ENCODE measurements around the gene ACP1.

Gene ACP1

DNA sequence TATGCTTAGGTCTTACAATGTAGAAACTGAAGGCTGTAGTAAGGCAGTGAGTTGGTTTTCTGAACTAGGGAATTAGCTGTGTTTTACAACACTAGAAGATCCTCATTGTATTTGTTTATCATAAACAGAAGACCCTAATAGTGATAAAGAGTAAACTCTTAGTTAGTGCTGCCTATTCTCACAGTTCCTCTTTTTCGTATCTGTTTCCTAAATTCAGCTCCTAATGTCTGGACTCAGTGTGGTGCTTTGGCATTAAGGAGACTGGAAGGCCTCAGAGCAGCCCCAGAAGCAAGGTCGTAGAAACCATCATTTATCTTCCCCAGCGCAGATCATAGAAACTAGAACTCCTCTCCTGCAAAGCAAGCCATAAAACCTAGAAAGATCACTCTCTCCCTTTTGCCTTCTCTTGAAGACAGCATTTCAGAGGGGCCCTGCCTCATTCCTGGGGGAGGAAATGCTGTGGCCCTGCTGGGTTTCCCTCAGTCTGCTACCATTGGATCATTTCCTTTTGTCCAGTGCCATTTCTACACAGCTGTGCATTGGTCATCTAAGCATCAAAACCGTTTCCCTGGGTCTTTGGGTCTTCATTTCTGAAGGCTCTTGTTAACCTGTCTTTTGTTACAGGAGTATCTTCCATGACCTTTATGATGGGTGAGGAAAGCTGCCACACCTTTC lies 4.7 kb downstream of the ACP1 start:
- no peak overlapping the region for H3K4me3 ChIP-seq (ENCODE audit: low read depth, low read length)

DNA sequence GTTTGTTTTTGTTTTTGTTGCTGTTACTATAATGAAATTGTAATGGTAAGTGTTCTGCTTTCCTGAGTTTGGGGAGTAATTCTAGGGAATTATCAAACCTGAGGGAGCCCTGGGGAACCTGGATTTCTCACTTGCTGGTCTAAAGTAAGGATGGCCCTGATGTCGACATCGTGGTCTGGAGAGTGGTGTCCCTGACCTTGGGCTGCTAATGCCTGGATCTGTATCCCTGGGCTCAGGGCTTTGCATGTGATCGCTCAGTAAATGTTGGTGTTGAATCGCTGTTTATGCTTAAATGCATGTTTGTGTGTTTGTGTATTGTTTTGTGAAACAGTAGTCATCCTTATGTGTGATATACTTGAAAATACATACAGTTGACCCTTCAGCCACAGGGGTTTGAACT lies 6.1 kb downstream of the ACP1 start:
- Histone ChIP-seq H3K27ac (ENCODE audit: low read depth, low read length) (no peak overlapping the region), H3K4me1 (ENCODE audit: control insufficient read depth, insufficient read depth, low read length) (peaks cover 6% of the 10 kb centered on the region; the same call in 1 of the 2 replicates), H3K27me3 (ENCODE audit: control insufficient read depth, insufficient read depth, low read length) (no peaks in the 10 kb centered on the region), H3K36me3 (ENCODE audit: control insufficient read depth, insufficient read depth, low read length) (peaks cover 31% of the 10 kb centered on the region), H3K9me3 (ENCODE audit: control insufficient read depth, insufficient read depth, low read depth, low read length) (no peaks in the 10 kb centered on the region), H3K4me3 (ENCODE audit: low read depth, low read length) (no peak overlapping the region), H3K9ac (ENCODE audit: low read length) (no peak overlapping the region)

More for the DNA sequence above, 4.7 kb downstream of the ACP1 start:
- peaks cover 25% of the 10 kb centered on the region for H3K36me3 ChIP-seq (ENCODE audit: control insufficient read depth, insufficient read depth, low read length)
- no peak overlapping the region for H3K27ac ChIP-seq (ENCODE audit: low read depth, low read length)
- peaks cover 6% of the 10 kb centered on the region; the same call in 1 of the 2 replicates for H3K4me1 ChIP-seq (ENCODE audit: control insufficient read depth, insufficient read depth, low read length)
- no peak overlapping the region for H3K9ac ChIP-seq (ENCODE audit: low read length)
- H3K27me3 ChIP-seq (ENCODE audit: control insufficient read depth, insufficient read depth, low read length) = no peaks in the 10 kb centered on the region
- no peaks in the 10 kb centered on the region for H3K9me3 ChIP-seq (ENCODE audit: control insufficient read depth, insufficient read depth, low read depth, low read length)

GRCh38 chr2:271917-272316 lies 7.2 kb downstream of the ACP1 start:
- Histone ChIP-seq H3K4me1 (ENCODE audit: control insufficient read depth, insufficient read depth, low read length) (no peaks in the 10 kb centered on the region), H3K36me3 (ENCODE audit: control insufficient read depth, insufficient read depth, low read length) (peaks cover 41% of the 10 kb centered on the region), H3K27ac (ENCODE audit: low read depth, low read length) (no peak overlapping the region), H3K27me3 (ENCODE audit: control insufficient read depth, insufficient read depth, low read length) (no peaks in the 10 kb centered on the region), H3K9me3 (ENCODE audit: control insufficient read depth, insufficient read depth, low read depth, low read length) (no peaks in the 10 kb centered on the region), H3K9ac (ENCODE audit: low read length) (no peak overlapping the region), H3K4me3 (ENCODE audit: low read depth, low read length) (no peak overlapping the region)

DNA sequence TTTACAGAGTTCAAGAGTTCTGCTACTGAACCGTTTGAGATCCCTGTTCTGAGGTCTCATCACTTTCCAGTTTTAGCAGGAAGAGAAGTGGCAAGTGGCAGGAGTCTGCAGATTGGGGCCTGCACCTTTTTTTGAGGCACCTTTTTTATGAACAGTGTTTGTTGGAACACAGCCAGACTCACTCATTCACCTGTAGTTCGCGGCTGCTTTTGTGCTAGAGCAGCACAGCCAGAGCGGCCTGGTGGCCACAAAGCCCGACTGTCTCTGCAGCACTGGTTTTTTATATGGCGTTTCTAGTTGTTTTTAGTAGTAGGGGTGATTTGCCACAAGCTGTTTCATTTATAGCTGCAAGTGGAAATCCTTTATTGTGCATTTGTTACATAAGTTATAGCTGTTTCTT lies 8.6 kb downstream of the ACP1 start:
- H3K9ac ChIP-seq (ENCODE audit: low read length) = no peak overlapping the region
- H3K36me3 ChIP-seq (ENCODE audit: control insufficient read depth, insufficient read depth, low read length) = peaks cover 56% of the 10 kb centered on the region
- no peaks in the 10 kb centered on the region for H3K27me3 ChIP-seq (ENCODE audit: control insufficient read depth, insufficient read depth, low read length)
- no peak overlapping the region for H3K4me3 ChIP-seq (ENCODE audit: low read depth, low read length)
- no peaks in the 10 kb centered on the region for H3K9me3 ChIP-seq (ENCODE audit: control insufficient read depth, insufficient read depth, low read depth, low read length)
- H3K27ac ChIP-seq (ENCODE audit: low read depth, low read length) = no peak overlapping the region
- no peaks in the 10 kb centered on the region for H3K4me1 ChIP-seq (ENCODE audit: control insufficient read depth, insufficient read depth, low read length)

DNA sequence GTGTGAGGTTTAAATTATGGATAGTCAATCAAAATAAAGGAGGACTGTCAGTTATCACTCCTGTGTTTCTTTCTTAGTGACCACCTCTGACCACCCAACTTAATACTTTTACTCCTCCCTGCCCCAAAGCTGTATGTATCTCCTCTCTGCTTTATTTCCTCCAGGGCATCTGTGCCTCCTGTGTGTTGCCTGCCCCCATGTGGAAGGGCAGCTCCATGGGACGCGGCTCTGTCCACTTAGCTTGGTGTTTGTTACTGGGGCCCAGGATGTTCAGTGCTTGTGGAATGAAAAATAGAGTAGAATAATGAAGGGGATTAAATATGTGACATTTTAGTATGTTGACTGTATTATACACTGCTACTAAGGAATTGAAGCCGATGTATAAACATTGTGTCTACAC lies 9.8 kb downstream of the ACP1 start:
- no peak overlapping the region for H3K4me3 ChIP-seq (ENCODE audit: low read depth, low read length)
- no peaks in the 10 kb centered on the region for H3K27me3 ChIP-seq (ENCODE audit: control insufficient read depth, insufficient read depth, low read length)
- H3K9me3 ChIP-seq (ENCODE audit: control insufficient read depth, insufficient read depth, low read depth, low read length) = no peaks in the 10 kb centered on the region
- no peak overlapping the region for H3K27ac ChIP-seq (ENCODE audit: low read depth, low read length)
- no peaks in the 10 kb centered on the region for H3K4me1 ChIP-seq (ENCODE audit: control insufficient read depth, insufficient read depth, low read length)
- peaks cover 67% of the 10 kb centered on the region for H3K36me3 ChIP-seq (ENCODE audit: control insufficient read depth, insufficient read depth, low read length)
- H3K9ac ChIP-seq (ENCODE audit: low read length) = no peak overlapping the region

DNA sequence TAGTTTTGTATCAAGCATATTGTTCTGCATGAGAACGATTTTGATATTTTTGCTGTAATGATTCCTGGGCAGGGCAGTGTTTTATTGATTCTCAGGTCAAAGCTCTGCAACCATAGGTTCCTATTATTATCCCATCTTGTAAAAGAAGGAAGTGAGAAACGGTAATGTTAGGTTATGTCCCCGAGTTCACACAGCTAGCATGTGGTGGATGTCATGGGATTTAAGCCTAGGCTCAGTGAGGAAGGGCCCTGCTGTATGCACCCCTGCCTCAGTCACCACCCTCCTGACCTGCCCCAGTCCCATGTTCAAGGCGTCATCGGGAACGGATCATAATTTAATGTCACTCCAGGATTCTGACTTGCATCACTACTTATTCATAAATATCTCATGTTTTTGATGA lies 10.7 kb downstream of the ACP1 start:
- Histone ChIP-seq H3K36me3 (ENCODE audit: control insufficient read depth, insufficient read depth, low read length) (peaks cover 74% of the 10 kb centered on the region), H3K9ac (ENCODE audit: low read length) (no peak overlapping the region), H3K4me1 (ENCODE audit: control insufficient read depth, insufficient read depth, low read length) (no peaks in the 10 kb centered on the region), H3K27me3 (ENCODE audit: control insufficient read depth, insufficient read depth, low read length) (no peaks in the 10 kb centered on the region), H3K27ac (ENCODE audit: low read depth, low read length) (no peak overlapping the region), H3K9me3 (ENCODE audit: control insufficient read depth, insufficient read depth, low read depth, low read length) (no peaks in the 10 kb centered on the region), H3K4me3 (ENCODE audit: low read depth, low read length) (no peak overlapping the region)

- no peak overlapping the region for H3K9ac ChIP-seq (ENCODE audit: low read length)
- H3K27me3 ChIP-seq (ENCODE audit: control insufficient read depth, insufficient read depth, low read length) = no peaks in the 10 kb centered on the region
- H3K4me1 ChIP-seq (ENCODE audit: control insufficient read depth, insufficient read depth, low read length) = peaks cover 4% of the 10 kb centered on the region; the same call in 1 of the 2 replicates
- H3K9me3 ChIP-seq (ENCODE audit: control insufficient read depth, insufficient read depth, low read depth, low read length) = no peaks in the 10 kb centered on the region
- H3K36me3 ChIP-seq (ENCODE audit: control insufficient read depth, insufficient read depth, low read length) = peaks cover 74% of the 10 kb centered on the region
- H3K27ac ChIP-seq (ENCODE audit: low read depth, low read length) = no peak overlapping the region
- no peak overlapping the region for H3K4me3 ChIP-seq (ENCODE audit: low read depth, low read length)
Measured at GRCh38 chr2:278312-278926, 13.7 kb downstream of the ACP1 start.

GRCh38 chr2:278927-279320 lies 14.2 kb downstream of the ACP1 start:
- no peaks in the 10 kb centered on the region for H3K9me3 ChIP-seq (ENCODE audit: control insufficient read depth, insufficient read depth, low read depth, low read length)
- H3K36me3 ChIP-seq (ENCODE audit: control insufficient read depth, insufficient read depth, low read length) = peaks cover 73% of the 10 kb centered on the region
- H3K27ac ChIP-seq (ENCODE audit: low read depth, low read length) = no peak overlapping the region
- H3K27me3 ChIP-seq (ENCODE audit: control insufficient read depth, insufficient read depth, low read length) = no peaks in the 10 kb centered on the region
- H3K9ac ChIP-seq (ENCODE audit: low read length) = no peak overlapping the region
- no peak overlapping the region for H3K4me3 ChIP-seq (ENCODE audit: low read depth, low read length)
- peaks cover 9% of the 10 kb centered on the region for H3K4me1 ChIP-seq (ENCODE audit: control insufficient read depth, insufficient read depth, low read length)

DNA sequence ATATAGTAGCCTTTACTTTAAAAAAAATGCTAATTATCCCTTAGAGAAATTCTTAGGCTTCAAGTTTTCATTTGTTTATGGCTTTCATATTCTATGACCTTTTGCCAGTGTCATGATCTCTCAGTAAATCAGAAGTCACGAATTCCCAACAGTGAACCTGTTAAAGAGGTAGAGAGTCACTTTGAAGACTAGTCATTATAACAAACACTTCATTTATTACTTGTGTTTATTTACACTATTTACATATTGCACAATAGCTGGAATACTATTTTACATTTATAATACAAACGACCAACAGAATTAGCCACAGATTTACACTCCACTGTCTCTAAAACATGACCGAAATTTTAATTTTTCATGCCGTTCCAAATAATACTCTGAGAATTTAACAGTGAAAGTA lies 14.6 kb downstream of the ACP1 start:
- Histone ChIP-seq H3K9ac (ENCODE audit: low read length) (no peak overlapping the region), H3K27me3 (ENCODE audit: control insufficient read depth, insufficient read depth, low read length) (no peaks in the 10 kb centered on the region), H3K4me1 (ENCODE audit: control insufficient read depth, insufficient read depth, low read length) (peaks cover 13% of the 10 kb centered on the region), H3K9me3 (ENCODE audit: control insufficient read depth, insufficient read depth, low read depth, low read length) (no peaks in the 10 kb centered on the region), H3K36me3 (ENCODE audit: control insufficient read depth, insufficient read depth, low read length) (peaks cover 71% of the 10 kb centered on the region), H3K27ac (ENCODE audit: low read depth, low read length) (no peak overlapping the region), H3K4me3 (ENCODE audit: low read depth, low read length) (no peak overlapping the region)

DNA sequence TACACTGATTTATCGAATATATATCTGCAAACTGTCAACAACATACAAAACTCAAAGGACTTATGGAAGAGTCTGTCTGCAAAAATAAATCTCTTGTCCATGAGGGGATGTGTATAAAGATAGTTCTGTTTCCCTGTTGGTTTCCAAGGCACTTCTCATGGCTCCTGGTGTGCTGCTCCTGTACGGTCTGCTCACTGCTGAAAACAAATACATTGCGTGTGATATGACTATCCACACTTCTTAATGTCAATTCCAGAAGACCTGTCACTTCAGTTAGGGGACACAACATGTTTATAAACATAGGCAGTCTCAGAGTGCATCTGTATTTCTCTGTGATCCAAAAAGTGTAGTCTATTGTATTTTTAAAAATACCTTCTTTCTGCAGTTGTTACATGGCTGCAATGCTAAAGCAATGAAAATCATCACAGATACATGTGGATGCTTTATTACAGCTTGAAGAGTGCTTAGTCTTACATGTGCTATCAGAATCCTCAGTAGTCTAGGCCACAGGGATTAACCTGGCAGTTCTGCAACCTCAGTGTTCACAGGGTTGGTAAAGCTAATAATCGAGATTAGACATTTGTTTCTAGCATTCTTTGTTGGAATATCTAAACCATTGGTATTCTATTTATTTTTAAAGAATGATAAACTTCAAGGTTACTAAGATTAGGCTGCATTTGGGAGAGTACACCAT lies 15.4 kb downstream of the ACP1 start:
- H3K4me1 ChIP-seq (ENCODE audit: control insufficient read depth, insufficient read depth, low read length) = peaks cover 21% of the 10 kb centered on the region
- H3K9ac ChIP-seq (ENCODE audit: low read length) = no peak overlapping the region
- H3K36me3 ChIP-seq (ENCODE audit: control insufficient read depth, insufficient read depth, low read length) = peaks cover 71% of the 10 kb centered on the region
- no peak overlapping the region for H3K4me3 ChIP-seq (ENCODE audit: low read depth, low read length)
- H3K9me3 ChIP-seq (ENCODE audit: control insufficient read depth, insufficient read depth, low read depth, low read length) = no peaks in the 10 kb centered on the region
- H3K27me3 ChIP-seq (ENCODE audit: control insufficient read depth, insufficient read depth, low read length) = peaks cover 2% of the 10 kb centered on the region; the same call in 1 of the 2 replicates
- H3K27ac ChIP-seq (ENCODE audit: low read depth, low read length) = no peak overlapping the region

DNA sequence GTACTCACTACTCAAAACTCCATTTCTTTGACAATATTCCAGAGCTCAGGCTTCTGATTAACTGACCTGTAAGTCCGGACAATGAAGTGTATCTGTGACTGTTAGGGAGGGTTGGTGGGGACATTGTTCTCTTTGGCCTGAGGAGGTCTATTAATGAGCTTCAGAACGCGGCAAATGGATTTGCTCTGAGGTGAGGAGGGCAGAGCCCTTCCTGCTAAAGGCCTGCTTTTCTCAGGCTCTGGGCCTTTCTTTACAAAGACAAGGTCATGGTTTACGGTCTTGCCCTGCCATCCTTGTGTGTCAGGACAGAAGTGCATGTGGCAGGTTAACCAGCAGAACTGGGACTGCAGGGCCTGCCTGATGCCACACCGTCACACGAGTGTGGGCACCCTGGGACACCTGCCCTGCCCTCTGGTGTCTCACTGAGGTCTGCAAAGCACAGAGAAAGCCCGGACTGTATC lies 15.9 kb downstream of the ACP1 start:
- Histone ChIP-seq H3K27me3 (ENCODE audit: control insufficient read depth, insufficient read depth, low read length) (peaks cover 8% of the 10 kb centered on the region), H3K4me1 (ENCODE audit: control insufficient read depth, insufficient read depth, low read length) (peaks cover 26% of the 10 kb centered on the region), H3K36me3 (ENCODE audit: control insufficient read depth, insufficient read depth, low read length) (peaks cover 65% of the 10 kb centered on the region), H3K4me3 (ENCODE audit: low read depth, low read length) (no peak overlapping the region), H3K27ac (ENCODE audit: low read depth, low read length) (no peak overlapping the region), H3K9me3 (ENCODE audit: control insufficient read depth, insufficient read depth, low read depth, low read length) (no peaks in the 10 kb centered on the region), H3K9ac (ENCODE audit: low read length) (no peak overlapping the region)
